ENCODE measurements around the gene ABITRAM. TPM values are rescaled to one million over a fixed set of nuclear protein-coding genes. Genes with fewer than 3 reads are reported as not detected.
"Not testable (repeated sequence)": the region's sequence is repeated elsewhere in the genome, so short reads cannot be mapped to it uniquely, and the experiment has no call there.

Gene ABITRAM
- total RNA-seq, result 10 to 100 TPM in 3 of 4 donors, 1 to 10 TPM in 1; 9.8 to 17.2 (median 12.8) TPM

- WGBS, 2 donors, result 0% methylated on average over 13 to 15 of the region's 47 CpGs
- Histone ChIP-seq H3K27me3 (no peaks in the 10 kb centered on the region), H3K36me3 (peaks cover 0 to 45% (median 0%) of the 10 kb centered on the region in 3 donors), H3K27ac (peak within 1 kb of the TSS; percentile 88 to 94 (median 90)), H3K9me3 (no peaks in the 10 kb centered on the region), H3K4me1 (peaks cover 8 to 31% (median 21%) of the 10 kb centered on the region in 3 donors), H3K4me3 (peak within 1 kb of the TSS; percentile 63 to 94 (median 78))
- DNase-seq, result peak; percentile 15
- TF ChIP-seq POLR2A (IDR thresholded peaks at IDR 0.05) (no peak), CTCF (IDR thresholded peaks at IDR 0.05) (no peak)
- intact Hi-C loops (cut with DNase I), result no loop called here
Measured at GRCh38 chr9:108934323-108934893, at the start of gene ABITRAM. ABITRAM (plus strand) TSS chr9:108934400; CDS start chr9:108934487, 87 bp downstream.

DNA sequence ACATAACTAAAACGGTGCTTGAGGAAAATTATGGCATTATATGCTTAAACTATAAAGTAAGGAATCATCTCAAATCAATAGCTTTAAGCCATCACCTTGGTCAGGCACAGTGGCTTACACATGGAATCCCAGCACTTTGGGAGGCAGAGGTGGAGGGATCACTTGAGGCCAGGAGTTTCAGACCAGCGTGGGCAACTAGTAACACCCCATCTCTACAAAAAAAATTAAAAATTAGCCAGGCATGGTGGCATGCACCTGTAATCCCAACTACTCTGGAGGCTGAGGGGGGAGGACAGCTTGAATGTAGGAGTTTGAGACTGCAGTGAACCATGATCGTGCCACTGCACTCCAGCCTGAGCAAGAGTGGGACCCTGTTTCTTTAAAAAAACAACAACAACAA lies 49.5 kb upstream of the ABITRAM start:
- H3K27ac ChIP-seq, result no peak overlapping the region
- no peak for TF ChIP-seq CTCF (IDR thresholded peaks at IDR 0.05)
- no peak for TF ChIP-seq POLR2A (IDR thresholded peaks at IDR 0.05)
- WGBS, 2 donors, result 87 to 88% methylated on average over 3 of the region's 3 CpGs
- no peaks in the 10 kb centered on the region for H3K9me3 ChIP-seq
- no peak overlapping the region for H3K4me3 ChIP-seq
- peaks cover 0 to 80% (median 1%) of the 10 kb centered on the region in 3 donors for H3K36me3 ChIP-seq
- no peaks in the 10 kb centered on the region for H3K27me3 ChIP-seq
- DNase-seq, result no peak
- intact Hi-C loops (cut with DNase I), result no loop called here
- peaks cover 0 to 12% (median 5%) of the 10 kb centered on the region in 3 donors for H3K4me1 ChIP-seq

GRCh38 chr9:108885643-108886348 lies 48.4 kb upstream of the ABITRAM start:
- Histone ChIP-seq H3K4me1 (peaks cover 0 to 12% (median 5%) of the 10 kb centered on the region in 3 donors), H3K27ac (no peak overlapping the region), H3K9me3 (no peaks in the 10 kb centered on the region), H3K36me3 (peaks cover 0 to 80% (median 5%) of the 10 kb centered on the region in 3 donors), H3K4me3 (no peak overlapping the region), H3K27me3 (no peaks in the 10 kb centered on the region)
- intact Hi-C loops (cut with DNase I), result no loop called here
- 20 to 50% methylated on average over 1 of the region's 1 CpG for WGBS, 2 donors
- DNase-seq, result no peak
- TF ChIP-seq POLR2A (IDR thresholded peaks at IDR 0.05) (no peak), CTCF (IDR thresholded peaks at IDR 0.05) (no peak)

GRCh38 chr9:108886594-108887271 lies 47.5 kb upstream of the ABITRAM start:
- Histone ChIP-seq H3K36me3 (peaks cover 7 to 80% (median 10%) of the 10 kb centered on the region in 3 donors), H3K4me1 (peaks cover 0 to 12% (median 5%) of the 10 kb centered on the region in 3 donors)
- H3K4me3 ChIP-seq; H3K9me3 ChIP-seq; intact Hi-C loops (cut with DNase I); H3K27me3 ChIP-seq; DNase-seq; H3K27ac ChIP-seq: not testable (repeated sequence)
- 84 to 86% methylated on average over 3 of the region's 3 CpGs for WGBS, 2 donors

DNA sequence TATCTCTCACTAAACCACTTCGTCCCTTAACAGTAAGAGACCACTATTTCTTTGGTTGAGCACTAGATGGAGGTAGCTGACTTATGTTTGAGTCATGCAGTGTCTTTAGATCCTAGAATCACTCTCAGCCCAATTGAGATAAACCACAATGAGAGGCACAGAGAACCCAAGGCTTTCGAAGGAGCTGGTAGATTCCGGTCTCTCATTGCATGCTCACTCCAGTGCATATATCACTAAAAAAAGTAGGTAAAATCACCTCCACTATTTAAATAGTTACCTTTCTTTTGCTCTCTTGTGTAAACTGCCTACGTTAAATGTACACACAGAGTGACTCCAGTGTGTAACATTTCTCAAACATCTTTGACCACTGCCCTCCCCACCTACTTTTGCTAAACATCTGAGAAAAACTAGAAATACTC lies 44.5 kb upstream of the ABITRAM start:
- no peaks in the 10 kb centered on the region for H3K9me3 ChIP-seq
- 85 to 94% methylated on average over 4 of the region's 4 CpGs for WGBS, 2 donors
- H3K4me1 ChIP-seq, result peaks cover 0 to 12% (median 5%) of the 10 kb centered on the region in 3 donors
- no peak overlapping the region for H3K4me3 ChIP-seq
- intact Hi-C loops (cut with DNase I), result no loop called here
- H3K27ac ChIP-seq, result no peak overlapping the region
- peaks cover 7 to 93% (median 19%) of the 10 kb centered on the region in 3 donors for H3K36me3 ChIP-seq
- DNase-seq, result no peak
- TF ChIP-seq POLR2A (IDR thresholded peaks at IDR 0.05), result no peak
- TF ChIP-seq CTCF (IDR thresholded peaks at IDR 0.05), result no peak
- H3K27me3 ChIP-seq, result no peaks in the 10 kb centered on the region
